GM18951 (cell line): ENCODE measurements around the gene ULK1.
"Not testable (repeated sequence)": the region's sequence is repeated elsewhere in the genome, so short reads cannot be mapped to it uniquely, and the experiment has no call there.

Experiments used
- POLR2A ChIP-seq: IDR thresholded peaks from 4 replicates; pipeline ENCODE4 v1.6.1; 2011; ENCODE audit warnings: mild to moderate bottlenecking; ENCODE audit not compliant: insufficient read length, insufficient read depth; ENCODE audit errors: extremely low read depth
- in situ Hi-C: fragments of 300-500 bp; cut with MboI; formaldehyde crosslinking; loops from one replicate; pipeline ENCODE4 v1.12.0; 2022; ENCODE audit warnings: low sequenced_read_pairs, mixed read lengths, inconsistent platforms; ENCODE audit not compliant: unreplicated experiment

The ULK1 gene

GRCh38 chr12:131948166-131948712, 53.8 kb downstream of the ULK1 start:
- no peak for TF ChIP-seq POLR2A
- in situ Hi-C loops = no loop called here

GRCh38 chr12:131948713-131949430, 54.5 kb downstream of the ULK1 start:
- in situ Hi-C loops = not testable (repeated sequence)

DNA sequence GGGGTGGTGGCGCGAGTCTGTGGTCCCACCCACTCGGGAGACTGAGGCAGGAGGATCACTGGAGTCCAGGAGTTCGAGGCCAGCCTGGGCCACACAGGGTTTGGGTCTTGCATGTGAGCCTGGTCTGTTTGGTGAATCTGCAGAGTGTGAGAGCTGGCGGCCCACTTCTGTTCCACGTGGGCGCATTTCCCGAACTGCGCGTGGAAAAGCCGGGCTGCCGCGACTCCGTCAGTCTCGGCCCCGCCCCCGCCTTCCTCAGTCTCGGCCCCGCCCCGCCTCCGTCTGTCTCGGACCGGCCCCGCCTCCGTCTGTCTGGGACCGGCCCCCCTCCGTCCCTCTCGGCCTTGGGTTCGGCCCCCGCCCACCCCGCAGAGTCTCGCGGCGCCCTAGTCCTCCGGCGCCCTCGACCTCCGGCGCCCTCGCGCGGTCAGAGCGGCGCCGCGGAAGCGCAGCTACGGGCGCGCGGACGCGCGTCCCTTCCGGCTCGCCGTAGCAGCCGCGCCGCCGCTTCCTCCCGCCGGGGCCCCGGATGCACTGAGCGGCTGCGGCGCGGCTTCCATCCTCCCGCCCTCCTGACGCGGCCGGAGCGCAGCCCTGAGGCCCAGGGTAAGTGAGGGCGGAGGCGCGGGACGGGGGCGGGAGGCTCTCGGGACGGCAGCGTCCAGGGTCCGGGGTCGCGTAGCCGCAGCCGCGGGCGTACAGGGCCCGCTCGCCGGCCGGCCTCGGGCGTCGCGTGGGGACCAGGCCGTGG, 55.2 kb downstream of the ULK1 start, which contains the start of gene EP400:
TSS of gene EP400 (plus strand) at position 512 of the 751 bp plus-strand sequence. CDS start 10,678 bp downstream, outside the sequence.
- peak; percentile 78 for TF ChIP-seq POLR2A
- in situ Hi-C loops = no loop called here

GRCh38 chr12:131950182-131950913, 55.9 kb downstream of the ULK1 start:
- in situ Hi-C loops = no loop called here
- no peak for TF ChIP-seq POLR2A

DNA sequence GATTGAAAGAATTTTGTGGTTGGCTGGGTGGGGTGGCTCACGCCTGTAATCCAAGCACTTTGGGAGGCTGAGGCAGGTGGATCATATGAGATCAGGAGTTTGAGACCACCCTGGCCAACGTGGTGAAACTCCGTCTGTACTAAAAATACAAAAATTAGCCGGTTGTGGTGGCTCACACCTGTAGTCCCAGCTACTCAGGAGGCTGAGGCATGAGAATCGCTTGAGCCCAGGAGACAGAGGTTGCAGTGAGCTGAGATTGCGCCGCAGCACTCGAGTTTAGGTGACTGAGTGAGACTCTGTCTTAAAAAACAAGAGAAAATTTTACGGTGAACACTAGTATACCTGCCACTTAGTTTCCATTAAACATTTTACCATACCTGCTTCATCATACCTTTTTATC, 59.4 kb downstream of the ULK1 start:
- in situ Hi-C loops = not testable (repeated sequence)

GRCh38 chr12:131954460-131954859, 60.0 kb downstream of the ULK1 start:
- in situ Hi-C loops = not testable (repeated sequence)

- TF ChIP-seq POLR2A = no peak
- in situ Hi-C loops = no loop called here
These were observed 64.7 kb downstream of the ULK1 start for GRCh38 chr12:131959116-131959515.

DNA sequence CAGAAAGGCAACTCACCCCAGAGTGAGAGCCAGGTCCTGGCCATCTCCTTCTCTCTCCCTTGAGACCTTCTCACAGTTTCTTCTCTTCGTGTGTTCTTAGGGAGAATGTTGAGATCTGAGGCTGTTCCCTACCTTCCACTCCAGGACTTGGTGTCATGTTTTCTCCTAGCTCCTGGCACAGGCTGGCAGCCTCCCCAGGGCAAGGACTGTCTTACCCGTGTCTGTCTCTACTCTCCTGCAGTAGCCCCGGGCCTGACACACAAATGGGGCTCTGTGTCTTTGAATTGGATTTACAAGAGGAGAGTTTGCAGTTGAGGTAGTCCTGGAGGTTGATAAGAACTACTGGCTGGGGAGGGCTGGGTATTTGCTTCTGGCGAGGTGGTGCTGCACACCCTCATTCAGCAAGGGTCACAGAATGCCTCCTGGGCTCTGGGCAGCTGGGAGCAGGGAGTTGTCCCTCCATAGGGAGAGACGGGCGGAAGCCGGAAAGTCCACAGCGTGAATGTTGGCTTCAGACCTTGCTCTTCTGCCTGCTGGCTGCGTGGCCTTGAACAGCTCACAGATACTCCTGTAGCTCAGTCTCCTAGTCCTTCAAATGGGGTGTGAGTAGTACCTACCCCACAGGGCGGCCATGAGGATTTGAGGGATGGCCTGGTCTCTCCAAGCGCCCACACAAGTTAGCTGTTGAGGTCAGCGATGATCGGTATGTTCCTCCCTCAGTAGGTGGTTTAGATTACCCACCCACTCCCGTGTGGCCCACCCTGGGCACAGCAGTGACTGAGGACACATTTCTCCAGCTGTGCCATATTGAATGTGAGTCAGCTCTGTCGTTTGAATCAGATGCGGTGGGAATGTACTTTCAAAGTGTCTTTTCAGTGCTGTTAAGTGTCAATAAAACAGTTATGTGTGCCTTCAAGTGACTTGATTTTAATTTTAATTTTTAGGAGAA, 65.5 kb downstream of the ULK1 start:
- no peak for TF ChIP-seq POLR2A
- in situ Hi-C loops = no loop called here

DNA sequence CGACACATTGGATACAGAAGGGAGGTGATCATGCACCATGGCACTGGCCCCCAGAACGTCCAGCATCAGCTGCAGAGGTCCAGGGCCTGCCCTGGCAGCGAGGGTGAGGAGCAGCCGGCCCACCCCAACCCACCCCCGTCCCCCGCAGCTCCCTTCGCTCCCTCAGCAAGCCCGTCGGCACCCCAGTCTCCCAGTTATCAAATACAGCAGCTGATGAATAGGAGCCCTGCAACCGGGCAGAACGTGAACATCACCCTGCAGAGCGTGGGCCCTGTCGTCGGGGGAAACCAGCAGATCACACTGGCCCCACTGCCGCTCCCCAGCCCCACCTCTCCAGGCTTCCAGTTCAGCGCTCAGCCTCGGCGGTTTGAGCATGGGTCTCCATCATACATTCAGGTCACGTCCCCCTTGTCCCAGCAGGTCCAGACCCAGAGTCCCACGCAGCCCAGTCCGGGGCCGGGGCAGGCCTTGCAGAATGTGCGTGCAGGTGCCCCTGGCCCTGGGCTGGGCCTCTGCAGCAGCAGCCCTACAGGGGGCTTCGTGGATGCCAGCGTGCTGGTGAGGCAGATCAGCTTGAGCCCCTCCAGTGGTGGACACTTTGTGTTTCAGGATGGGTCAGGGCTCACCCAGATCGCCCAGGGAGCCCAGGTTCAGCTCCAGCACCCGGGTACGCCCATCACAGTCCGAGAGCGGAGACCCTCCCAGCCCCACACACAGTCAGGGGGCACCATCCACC, 66.3 kb downstream of the ULK1 start:
- in situ Hi-C loops = not testable (repeated sequence)

DNA sequence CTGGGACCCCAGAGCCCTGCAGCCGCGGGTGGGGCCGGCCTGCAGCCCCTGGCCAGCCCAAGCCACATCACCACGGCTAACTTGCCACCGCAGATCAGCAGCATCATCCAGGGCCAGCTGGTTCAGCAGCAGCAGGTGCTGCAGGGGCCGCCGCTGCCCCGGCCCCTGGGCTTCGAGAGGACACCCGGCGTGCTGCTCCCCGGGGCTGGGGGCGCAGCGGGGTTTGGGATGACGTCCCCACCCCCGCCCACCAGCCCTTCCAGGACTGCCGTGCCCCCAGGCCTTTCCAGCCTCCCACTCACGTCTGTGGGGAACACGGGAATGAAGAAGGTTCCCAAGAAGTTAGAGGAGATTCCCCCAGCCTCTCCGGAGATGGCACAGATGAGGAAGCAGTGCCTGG, 66.9 kb downstream of the ULK1 start:
- in situ Hi-C loops = not testable (repeated sequence)

DNA sequence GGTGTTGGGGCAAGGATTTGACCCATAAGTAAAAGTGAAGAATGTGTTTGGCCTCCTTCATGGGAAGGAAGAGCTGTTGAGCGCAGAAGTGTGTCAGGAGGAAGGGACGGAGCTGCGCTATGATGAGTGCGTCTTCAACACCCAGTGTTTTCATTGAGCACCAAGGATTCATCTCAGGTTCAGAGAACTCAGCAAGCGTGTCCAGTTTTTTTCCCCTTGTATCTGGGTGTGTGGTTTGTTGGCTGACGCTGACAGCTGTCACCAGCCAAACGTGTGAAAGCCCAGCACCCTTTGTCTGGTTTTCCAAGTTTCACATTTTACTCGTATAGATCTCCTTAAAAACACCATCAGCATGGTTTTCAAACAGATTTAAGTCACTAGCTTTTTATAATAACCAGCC, 67.6 kb downstream of the ULK1 start:
- no peak for TF ChIP-seq POLR2A
- in situ Hi-C loops = no loop called here

GRCh38 chr12:131963381-131963780, 69.0 kb downstream of the ULK1 start:
- TF ChIP-seq POLR2A = no peak
- in situ Hi-C loops = no loop called here
